Measurements from ENCODE around the gene AADAT. TPM values are rescaled to one million over a fixed set of nuclear protein-coding genes. Genes with fewer than 3 reads are reported as not detected.

The AADAT gene
- total and polyA plus RNA-seq, 2 of the 8 experiments (the other 6 are each of a cell fraction or from before 2014, with no cell fraction given): 6.1 to 7.7 TPM

- no peak overlapping the region for H2BK15ac ChIP-seq (ENCODE audit: low read length)
- no peak overlapping the region for H3K4me3 ChIP-seq (ENCODE audit: extremely low read depth in 1 of 4, insufficient read depth in 2 of 4, low read depth in 3 of 4, low read length in 4 of 4)
- H3K4ac ChIP-seq (replicated peaks; ENCODE audit: insufficient read length, low read depth, low read length): no peak overlapping the region
- H3K56ac ChIP-seq (replicated peaks; ENCODE audit: insufficient read length, low read depth, low read length): no peak overlapping the region
- no peak overlapping the region for H3K14ac ChIP-seq (ENCODE audit: insufficient read length)
- TF ChIP-seq, protein P1, sequence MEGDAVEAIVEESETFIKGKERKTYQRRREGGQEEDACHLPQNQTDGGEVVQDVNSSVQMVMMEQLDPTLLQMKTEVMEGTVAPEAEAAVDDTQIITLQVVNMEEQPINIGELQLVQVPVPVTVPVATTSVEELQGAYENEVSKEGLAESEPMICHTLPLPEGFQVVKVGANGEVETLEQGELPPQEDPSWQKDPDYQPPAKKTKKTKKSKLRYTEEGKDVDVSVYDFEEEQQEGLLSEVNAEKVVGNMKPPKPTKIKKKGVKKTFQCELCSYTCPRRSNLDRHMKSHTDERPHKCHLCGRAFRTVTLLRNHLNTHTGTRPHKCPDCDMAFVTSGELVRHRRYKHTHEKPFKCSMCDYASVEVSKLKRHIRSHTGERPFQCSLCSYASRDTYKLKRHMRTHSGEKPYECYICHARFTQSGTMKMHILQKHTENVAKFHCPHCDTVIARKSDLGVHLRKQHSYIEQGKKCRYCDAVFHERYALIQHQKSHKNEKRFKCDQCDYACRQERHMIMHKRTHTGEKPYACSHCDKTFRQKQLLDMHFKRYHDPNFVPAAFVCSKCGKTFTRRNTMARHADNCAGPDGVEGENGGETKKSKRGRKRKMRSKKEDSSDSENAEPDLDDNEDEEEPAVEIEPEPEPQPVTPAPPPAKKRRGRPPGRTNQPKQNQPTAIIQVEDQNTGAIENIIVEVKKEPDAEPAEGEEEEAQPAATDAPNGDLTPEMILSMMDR (IDR thresholded peaks at IDR 0.05; ENCODE audit: control extremely low read depth in 1 of 3, insufficient read depth in 1 of 3, low read depth in 1 of 3, low read length in 3 of 3): no peak
- no peak for TF ChIP-seq RAD21 (IDR thresholded peaks at IDR 0.05 in 1 of 2, conservative IDR thresholded peaks at IDR 0.05 in 1 of 2; ENCODE audit: low read depth in 2 of 2, low read length in 2 of 2)
- TF ChIP-seq BCL11A (IDR thresholded peaks at IDR 0.05; ENCODE audit: low read depth in 2 of 2, low read length in 2 of 2): no peak
- TF ChIP-seq YY1 (IDR thresholded peaks at IDR 0.05; ENCODE audit: low read depth, low read length): no peak
- no peak for TF ChIP-seq TBP (IDR thresholded peaks at IDR 0.05; ENCODE audit: low read depth, low read length)
- TF ChIP-seq KDM1A (IDR thresholded peaks at IDR 0.05; ENCODE audit: borderline replicate concordance, low read length): no peak
- no peak for TF ChIP-seq KDM4A (IDR thresholded peaks at IDR 0.05; ENCODE audit: low read depth, low read length, severe bottlenecking)
- no peak for TF ChIP-seq GTF2F1 (IDR thresholded peaks at IDR 0.05; ENCODE audit: borderline replicate concordance, low read depth, low read length)
- TF ChIP-seq HDAC6 (IDR thresholded peaks at IDR 0.05; ENCODE audit: low read depth, low read length): no peak
- H3K36me3 ChIP-seq (ENCODE audit: control insufficient read depth in 2 of 4, insufficient read depth in 4 of 4, low read length in 3 of 4): no peaks in the 10 kb centered on the region
- no peak overlapping the region for H4K91ac ChIP-seq (replicated peaks; ENCODE audit: insufficient read length, low read length)
- no peak for DNase-seq (ENCODE audit: low read depth in 1 of 2, low spot score in 2 of 2)
- no peak overlapping the region for H3K4me2 ChIP-seq (ENCODE audit: insufficient read depth in 1 of 2, low read depth in 2 of 2, low read length in 2 of 2)
- H4K5ac ChIP-seq (ENCODE audit: insufficient read length, low read depth, low read length): no peak overlapping the region
- CTCF ChIA-PET (ENCODE audit: partially characterized antibody): no interaction called here
- H2BK20ac ChIP-seq (ENCODE audit: low read length): no peak overlapping the region
- H2BK12ac ChIP-seq (ENCODE audit: low read depth, low read length): no peak overlapping the region
- H3K79me1 ChIP-seq (ENCODE audit: low read depth, low read length): no peaks in the 10 kb centered on the region
- H4K20me1 ChIP-seq (replicated peaks in 1 of 2; ENCODE audit: control insufficient read depth in 1 of 2, insufficient read depth in 2 of 2, low read length in 2 of 2): no peaks in the 10 kb centered on the region
- no peak overlapping the region for H2AFZ ChIP-seq (ENCODE audit: low read length)
- no peak overlapping the region for H2BK120ac ChIP-seq (replicated peaks; ENCODE audit: low read depth, low read length)
- H3K79me2 ChIP-seq (ENCODE audit: control insufficient read depth in 1 of 2, insufficient read depth in 2 of 2, low read length in 2 of 2): no peaks in the 10 kb centered on the region
- H3K23ac ChIP-seq (ENCODE audit: insufficient read length): no peak overlapping the region
- H3K18ac ChIP-seq (ENCODE audit: extremely low read depth, low read length): no peak overlapping the region
- no peaks in the 10 kb centered on the region for H3K23me2 ChIP-seq (ENCODE audit: low read depth, low read length)
- no peak overlapping the region for H2BK5ac ChIP-seq (ENCODE audit: low read depth, low read length)
- no peak overlapping the region for H2AK5ac ChIP-seq (ENCODE audit: low read depth, low read length)
- no peak overlapping the region for H4K8ac ChIP-seq (ENCODE audit: extremely low read depth, insufficient read depth, low read length)
- H3K4me1 ChIP-seq (replicated peaks in 1 of 4; ENCODE audit: control insufficient read depth in 3 of 4, insufficient read depth in 4 of 4, low read length in 3 of 4): peaks cover 0 to 4% (median 0%) of the 10 kb centered on the region in 4 experiments; a peak in 1 of 7 replicates
- WGBS, 2 experiments (ENCODE audit: extremely low coverage in 1 of 2, insufficient coverage in 1 of 2, insufficient read length in 1 of 2, insufficient replicate concordance in 2 of 2, low coverage in 1 of 2, low lambda C conversion rate in 2 of 2, missing lambda C conversion rate in 1 of 2): 93% methylated on average over 1 of the region's 1 CpG; no CpG with 5 or more reads in 1 of the 2 experiments
- POLR2A ChIA-PET (ENCODE audit: partially characterized antibody): no interaction called here
- no peaks in the 10 kb centered on the region for H3K27me3 ChIP-seq (replicated peaks in 1 of 4; ENCODE audit: control insufficient read depth in 3 of 4, extremely low read depth in 1 of 4, insufficient read depth in 3 of 4, low read length in 3 of 4)
- no peak for FAIRE-seq
- H3K9me3 ChIP-seq (ENCODE audit: insufficient read depth in 2 of 2, low read depth in 1 of 2, low read length in 1 of 2): peaks cover 0 to 2% of the 10 kb centered on the region in 2 experiments; a peak in 1 of 4 replicates
- no peak overlapping the region for H3K27ac ChIP-seq (ENCODE audit: low read depth, low read length)
- no peak overlapping the region for H3K9ac ChIP-seq (replicated peaks in 1 of 4; ENCODE audit: extremely low read depth in 1 of 4, low read depth in 3 of 4, low read length in 3 of 4)
Observed at GRCh38 chr4:170037481-170037880, 52.3 kb downstream of the AADAT start.

All from H1 (cell line).